Psoas muscle (tissue), 8 donors: Measurements from ENCODE around the gene ANKMY2. TPM values are rescaled to one million over a fixed set of nuclear protein-coding genes. Genes with fewer than 3 reads are reported as not detected.
"Not testable (repeated sequence)": the region's sequence is repeated elsewhere in the genome, so short reads cannot be mapped to it uniquely, and the experiment has no call there.

Source experiments
- ATAC-seq, 4 donors: fragments of 200-7000 bp; cut with Tn5 transposase; one replicate each; pipeline ENCODE4 v1.9.1; 2020; ENCODE audit warnings: moderate library complexity in 3 of 4, mild to moderate bottlenecking in 2 of 4
- DNase-seq, 2 donors: peaks; one replicate each; pipeline ENCODE4 v3.0.0-alpha.2; 2020
- H3K27ac ChIP-seq: fragments of 200-600 bp; one replicate; pipeline ENCODE4 v1.8.0; 2022
- H3K27me3 ChIP-seq, 3 donors: fragments of 200-600 bp in 1 of 3; one replicate each; pipeline versions ENCODE4 v1.6.1 to v1.8.0; 2013 to 2022; ENCODE audit warnings: low read length in 2 of 3, mild to moderate bottlenecking in 2 of 3, moderate library complexity in 1 of 3; ENCODE audit not compliant: insufficient read depth in 3 of 3
- H3K36me3 ChIP-seq, 2 donors: fragments of 200-600 bp in 1 of 2; one replicate each; pipeline versions ENCODE4 v1.6.1 to v1.8.0; 2013 to 2022; ENCODE audit warnings: low read depth in 1 of 2, mild to moderate bottlenecking in 1 of 2, moderate library complexity in 1 of 2; ENCODE audit not compliant: insufficient read depth in 1 of 2
- H3K4me1 ChIP-seq: fragments of 200-600 bp; one replicate; pipeline ENCODE4 v1.8.0; 2022
- H3K4me3 ChIP-seq: fragments of 200-600 bp; one replicate; pipeline ENCODE4 v1.8.0; 2022; ENCODE audit warnings: mild to moderate bottlenecking
- H3K9me3 ChIP-seq: fragments of 200-600 bp; one replicate; pipeline ENCODE4 v1.8.0; 2022
- WGBS, 3 donors: extraction: QIAGEN DNeasy Blood & Tissue Kit; methylation state at CpG; one replicate each; pipeline versions ENCODE4 v1.1.6 to v1.1.7; 2013; 5-methylcytosine and 5-hydroxymethylcytosine counted together
- intact Hi-C, 2 donors: fragments of 100-400 bp; cut with DNase I; formaldehyde crosslinking; loops; one replicate each; pipeline versions ENCODE4 v1.11.0 to v1.14.2; 2022
- polyA plus RNA-seq, 3 donors: library from polyadenylated mRNA; stranded (reverse); fragments of 200-250 nt; gene quantifications; one replicate each; pipeline ENCODE4 v1.2.3, GENCODE V29; 2013
- total RNA-seq, 4 donors: library from RNA; stranded (reverse); fragmentation: NEBNext Ultra II Directional in 2 of 4; extraction: Animal tissue kit (Norgen Biotek cat#: 25700) in 2 of 4; gene quantifications; one replicate each; pipeline versions ENCODE4 v1.2.1 to v1.2.4, GENCODE V29; 2021 to 2023
- TF ChIP-seq, protein P1 (sequence below): fragments of 200-600 bp; IDR thresholded peaks from one replicate; pipeline ENCODE4 v1.8.0; 2022; ENCODE audit warnings: antibody characterized with exemption
- donor health status: healthy with polysubstance abuse.
- donor health status: DM: no; HTN: no; CAD: no; lungs with moderate emphysema.
- donor health status: Bipolar disorder and iron deficiency.
- donor health status: healthy.
- donor health status: DM: yes; HTN: yes; CAD: no.
- donor health status: DM: no; HTN: no; CAD: no.
- donor health status: DM: no; HTN: no; CAD: no.
- donor health status: DM: yes; HTN: yes; CAD: no.

ANKMY2 gene
- total and polyA plus RNA-seq, 7 donors, result 4.5 to 16.2 (median 9.9) TPM

DNA sequence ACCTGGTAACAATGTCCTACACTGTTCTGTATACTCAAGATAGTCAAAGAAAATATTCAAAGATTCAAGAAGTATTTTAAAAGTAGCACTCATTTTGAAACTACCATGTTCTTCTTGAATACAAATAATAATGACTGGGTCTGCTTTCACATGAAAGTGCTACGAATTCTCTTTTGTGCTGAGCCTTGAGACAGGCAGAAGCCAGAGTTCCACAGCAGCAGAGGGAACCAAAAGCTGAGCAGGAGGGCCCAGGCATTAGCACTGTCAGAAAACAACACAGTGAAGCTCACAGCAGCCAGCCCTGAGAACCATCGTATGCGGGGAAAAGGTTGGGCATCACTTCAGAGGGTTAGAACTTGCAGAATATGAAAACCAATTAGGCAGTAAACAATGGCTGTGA, 38.9 kb downstream of the ANKMY2 start:
- Histone ChIP-seq H3K27ac (no peak overlapping the region), H3K4me3 (no peak overlapping the region), H3K27me3 (no peaks in the 10 kb centered on the region), H3K9me3 (no peaks in the 10 kb centered on the region), H3K36me3 (peaks cover 2 to 83% of the 10 kb centered on the region in 2 donors), H3K4me1 (no peaks in the 10 kb centered on the region)
- ATAC-seq, result no peak
- 88 to 91% (median 89%) methylated on average over 3 of the region's 3 CpGs for WGBS, 3 donors
- intact Hi-C loops, result no loop called here
- TF ChIP-seq, protein P1, sequence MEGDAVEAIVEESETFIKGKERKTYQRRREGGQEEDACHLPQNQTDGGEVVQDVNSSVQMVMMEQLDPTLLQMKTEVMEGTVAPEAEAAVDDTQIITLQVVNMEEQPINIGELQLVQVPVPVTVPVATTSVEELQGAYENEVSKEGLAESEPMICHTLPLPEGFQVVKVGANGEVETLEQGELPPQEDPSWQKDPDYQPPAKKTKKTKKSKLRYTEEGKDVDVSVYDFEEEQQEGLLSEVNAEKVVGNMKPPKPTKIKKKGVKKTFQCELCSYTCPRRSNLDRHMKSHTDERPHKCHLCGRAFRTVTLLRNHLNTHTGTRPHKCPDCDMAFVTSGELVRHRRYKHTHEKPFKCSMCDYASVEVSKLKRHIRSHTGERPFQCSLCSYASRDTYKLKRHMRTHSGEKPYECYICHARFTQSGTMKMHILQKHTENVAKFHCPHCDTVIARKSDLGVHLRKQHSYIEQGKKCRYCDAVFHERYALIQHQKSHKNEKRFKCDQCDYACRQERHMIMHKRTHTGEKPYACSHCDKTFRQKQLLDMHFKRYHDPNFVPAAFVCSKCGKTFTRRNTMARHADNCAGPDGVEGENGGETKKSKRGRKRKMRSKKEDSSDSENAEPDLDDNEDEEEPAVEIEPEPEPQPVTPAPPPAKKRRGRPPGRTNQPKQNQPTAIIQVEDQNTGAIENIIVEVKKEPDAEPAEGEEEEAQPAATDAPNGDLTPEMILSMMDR, result no peak
- no peak for DNase-seq

DNA sequence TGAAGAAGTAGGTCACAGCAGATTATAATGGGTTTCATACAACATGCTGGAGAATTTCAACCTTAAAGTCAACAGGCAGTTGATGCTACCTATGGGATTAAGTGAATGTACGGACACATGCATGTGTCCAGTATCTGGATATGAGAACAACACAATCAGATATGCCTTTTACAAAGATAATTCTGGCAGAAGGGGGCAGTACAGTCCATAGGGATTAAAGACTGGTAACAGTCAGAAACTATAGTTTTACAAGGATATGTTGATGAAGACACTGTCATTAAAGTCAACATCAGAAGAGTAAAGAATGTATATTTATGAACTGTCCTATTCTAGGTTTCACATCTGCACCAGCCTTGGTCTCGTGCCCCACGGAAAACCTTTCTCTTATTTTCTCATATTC, 41.5 kb downstream of the ANKMY2 start:
- no peak overlapping the region for H3K27ac ChIP-seq
- intact Hi-C loops, result loop anchor here (2.0 to 5.0 kb wide), 2 partner anchors 313 kb away; no protein-coding TSS in a partner anchor
- DNase-seq, result no peak
- TF ChIP-seq, protein P1, result peak; percentile 47
- no peaks in the 10 kb centered on the region for H3K9me3 ChIP-seq
- no peaks in the 10 kb centered on the region for H3K27me3 ChIP-seq
- ATAC-seq, result peak in 2 of 4 donors; percentile 45 to 63
- peaks cover 4 to 89% of the 10 kb centered on the region in 2 donors for H3K36me3 ChIP-seq
- H3K4me3 ChIP-seq, result no peak overlapping the region
- H3K4me1 ChIP-seq, result no peaks in the 10 kb centered on the region
- WGBS, 3 donors, result 95 to 96% (median 95%) methylated on average over 3 of the region's 3 CpGs

DNA sequence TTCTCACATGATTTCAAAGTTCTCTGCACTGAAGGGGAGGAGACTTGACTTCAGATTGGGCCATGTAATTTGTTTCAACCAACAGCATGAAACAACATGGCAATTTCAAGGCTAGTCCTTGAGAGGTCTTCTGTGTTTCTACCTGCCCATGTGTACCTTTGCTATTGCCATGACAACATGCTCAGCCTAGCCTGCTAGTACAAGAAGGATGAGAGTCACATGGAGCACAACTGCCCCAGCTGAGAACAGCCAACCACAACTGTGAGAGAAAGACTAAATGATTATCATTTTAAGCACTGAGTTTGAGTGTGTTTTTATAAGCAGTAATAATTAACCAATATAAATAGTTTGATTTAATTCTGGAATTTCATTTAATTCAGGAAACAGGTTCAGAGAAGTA, 41.9 kb downstream of the ANKMY2 start:
- no peak overlapping the region for H3K27ac ChIP-seq
- no peak for ATAC-seq
- TF ChIP-seq, protein P1, result no peak
- intact Hi-C loops, result loop anchor here (2.0 to 5.0 kb wide), 2 partner anchors 313 to 314 kb away; no protein-coding TSS in a partner anchor
- H3K9me3 ChIP-seq, result no peaks in the 10 kb centered on the region
- H3K4me3 ChIP-seq, result no peak overlapping the region
- H3K27me3 ChIP-seq, result no peaks in the 10 kb centered on the region
- no peak for DNase-seq
- peaks cover 3 to 88% of the 10 kb centered on the region in 2 donors for H3K36me3 ChIP-seq
- no peaks in the 10 kb centered on the region for H3K4me1 ChIP-seq

DNA sequence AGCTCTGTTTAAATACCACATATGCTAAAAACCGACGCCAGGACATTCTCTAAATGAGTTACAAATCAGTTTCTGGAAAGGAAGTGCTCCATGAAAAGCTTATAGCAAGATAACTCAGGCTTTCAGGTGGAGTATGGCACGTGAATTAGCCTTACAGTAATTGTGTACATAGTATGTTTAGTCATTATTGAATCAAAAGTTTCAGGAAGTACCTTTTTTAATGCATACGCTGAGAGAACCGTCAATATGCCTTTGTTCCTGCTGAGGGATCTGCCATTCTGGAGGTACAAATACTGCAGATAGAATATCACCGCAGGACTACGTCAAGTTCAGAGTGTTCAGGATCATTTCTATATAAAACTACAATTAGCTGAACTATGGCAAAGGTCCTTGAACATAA, 45.7 kb downstream of the ANKMY2 start:
- no peaks in the 10 kb centered on the region for H3K9me3 ChIP-seq
- H3K27ac ChIP-seq, result no peak overlapping the region
- DNase-seq (no peak), ATAC-seq (no peak)
- WGBS, 3 donors, result 84 to 89% (median 85%) methylated on average over 7 of the region's 7 CpGs
- peaks cover 3 to 69% of the 10 kb centered on the region in 2 donors for H3K36me3 ChIP-seq
- intact Hi-C loops, result loop anchor here in 1 of 2 donors (5.0 kb wide), 1 partner anchor 317 kb away; no protein-coding TSS in a partner anchor
- no peaks in the 10 kb centered on the region for H3K4me1 ChIP-seq
- TF ChIP-seq, protein P1, result no peak
- H3K4me3 ChIP-seq, result no peak overlapping the region
- H3K27me3 ChIP-seq, result no peaks in the 10 kb centered on the region

DNA sequence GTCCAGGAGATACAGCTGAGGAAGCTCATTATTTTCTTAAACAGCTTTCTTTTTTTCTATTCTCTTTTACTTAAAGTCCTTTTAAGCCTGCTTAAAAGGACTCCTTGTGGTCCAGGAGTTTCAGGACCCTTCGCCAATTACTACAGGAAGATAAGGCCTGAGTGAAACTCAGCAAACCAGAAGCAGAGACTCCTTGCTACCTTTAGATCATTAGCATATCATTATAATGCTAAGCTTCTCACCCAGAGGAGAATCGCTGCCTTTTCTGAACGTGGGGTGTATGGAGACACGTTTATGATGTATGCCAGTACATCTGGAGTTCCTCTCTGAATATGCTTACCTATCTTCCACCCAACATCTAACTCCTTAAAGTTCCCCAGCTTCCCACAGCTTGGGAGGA, 47.5 kb downstream of the ANKMY2 start:
- H3K4me1 ChIP-seq, result no peaks in the 10 kb centered on the region
- TF ChIP-seq, protein P1, result no peak

DNA sequence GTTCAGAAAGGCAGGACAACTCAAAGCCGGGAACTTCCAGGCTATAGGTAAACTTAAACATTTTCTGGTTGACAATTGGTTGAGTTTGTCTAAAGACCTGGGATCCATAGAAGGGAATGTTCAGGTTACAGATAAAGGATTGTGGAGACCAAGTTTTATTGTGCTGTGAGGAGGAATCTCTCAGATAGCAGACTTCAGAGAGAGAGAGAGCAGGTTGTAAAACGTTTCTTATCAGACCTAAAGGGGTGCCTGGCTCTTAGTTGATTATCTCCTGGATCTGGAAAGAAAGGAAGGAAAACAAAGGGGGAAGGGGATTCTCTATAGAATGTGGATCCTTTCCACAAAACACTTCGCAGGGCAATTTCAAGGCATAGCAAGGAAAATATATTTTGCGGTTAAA, 50.0 kb downstream of the ANKMY2 start:
- intact Hi-C loops, ATAC-seq, H3K27me3 ChIP-seq, H3K9me3 ChIP-seq, H3K27ac ChIP-seq, H3K4me1 ChIP-seq, DNase-seq, H3K4me3 ChIP-seq: not testable (repeated sequence)
- peaks cover 3 to 27% of the 10 kb centered on the region in 2 donors for H3K36me3 ChIP-seq
- WGBS, 3 donors, result 75 to 81% (median 77%) methylated on average over 4 of the region's 4 CpGs

More for the DNA sequence above, 47.5 kb downstream of the ANKMY2 start:
- WGBS, 3 donors, result 64% methylated on average over 4 of the region's 4 CpGs
- H3K27me3 ChIP-seq, result no peaks in the 10 kb centered on the region
- H3K9me3 ChIP-seq, result no peaks in the 10 kb centered on the region
- H3K4me3 ChIP-seq, result no peak overlapping the region
- H3K36me3 ChIP-seq, result peaks cover 3 to 51% of the 10 kb centered on the region in 2 donors
- ATAC-seq (no peak), DNase-seq (no peak)
- intact Hi-C loops, result no loop called here
- no peak overlapping the region for H3K27ac ChIP-seq
